ENCODE measurements around the gene EPHA7.

The EPHA7 gene

GRCh38 chr6:93420163-93420795 is 920 bp upstream of the EPHA7 start:
- H3K27ac ChIP-seq (replicated peaks) = no peak overlapping the region

DNA sequence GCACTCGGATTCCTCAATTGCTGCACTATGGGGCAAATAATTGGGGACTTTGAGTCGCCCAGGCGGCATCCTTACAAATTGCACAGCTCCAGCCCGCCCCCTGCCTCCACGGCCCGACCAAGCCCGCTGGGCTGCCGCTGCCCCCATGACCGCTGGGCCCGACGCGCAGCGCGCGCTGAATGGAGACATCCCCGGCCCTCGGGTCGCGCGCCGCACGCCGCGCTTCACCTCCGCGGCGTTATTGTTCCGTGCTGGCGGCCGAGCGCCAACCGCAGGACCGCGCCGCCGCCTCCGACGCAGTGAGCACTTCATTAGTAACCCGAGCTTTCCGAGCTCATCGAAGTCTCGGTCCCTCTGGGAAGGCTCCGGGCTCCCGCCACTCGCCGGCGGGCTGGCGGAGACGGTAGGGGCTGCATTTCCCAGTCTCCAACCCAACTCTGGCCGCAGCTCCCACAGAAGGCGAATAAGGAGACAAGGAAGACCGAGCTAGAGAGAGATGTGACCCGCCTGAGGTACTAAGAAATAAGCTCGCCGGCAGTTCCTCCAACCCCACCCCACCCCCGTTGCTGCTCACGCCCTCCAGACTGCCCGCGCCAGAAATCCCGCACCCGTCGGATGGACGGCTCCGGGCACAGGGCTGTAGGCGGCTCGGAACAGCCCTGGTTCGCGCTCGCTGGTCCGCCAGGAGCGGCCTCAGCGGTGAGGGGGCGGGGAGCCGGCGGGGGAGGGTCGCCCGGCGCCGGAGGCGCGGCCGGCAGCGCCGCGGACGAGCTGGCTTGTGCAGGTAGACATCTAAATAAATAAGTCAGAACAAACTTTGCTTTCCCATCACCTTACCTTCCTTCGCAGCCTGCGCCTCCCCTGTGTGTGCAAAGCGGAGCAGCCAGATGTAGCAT is 703 bp downstream of the EPHA7 start:
- Histone ChIP-seq H3K4me3 (replicated peaks; ENCODE audit: insufficient read depth, low read length) (peak overlapping the region; percentile 5; the same call in 1 of the 2 replicates), H3K27ac (replicated peaks) (no peak overlapping the region), H3K27me3 (ENCODE audit: insufficient read depth, poor library complexity, severe bottlenecking) (peaks cover 55% of the 10 kb centered on the region)
- no peak for DNase-seq (ENCODE audit: low read depth in 1 of 2, low spot score in 1 of 2)
- TF ChIP-seq, protein P1, sequence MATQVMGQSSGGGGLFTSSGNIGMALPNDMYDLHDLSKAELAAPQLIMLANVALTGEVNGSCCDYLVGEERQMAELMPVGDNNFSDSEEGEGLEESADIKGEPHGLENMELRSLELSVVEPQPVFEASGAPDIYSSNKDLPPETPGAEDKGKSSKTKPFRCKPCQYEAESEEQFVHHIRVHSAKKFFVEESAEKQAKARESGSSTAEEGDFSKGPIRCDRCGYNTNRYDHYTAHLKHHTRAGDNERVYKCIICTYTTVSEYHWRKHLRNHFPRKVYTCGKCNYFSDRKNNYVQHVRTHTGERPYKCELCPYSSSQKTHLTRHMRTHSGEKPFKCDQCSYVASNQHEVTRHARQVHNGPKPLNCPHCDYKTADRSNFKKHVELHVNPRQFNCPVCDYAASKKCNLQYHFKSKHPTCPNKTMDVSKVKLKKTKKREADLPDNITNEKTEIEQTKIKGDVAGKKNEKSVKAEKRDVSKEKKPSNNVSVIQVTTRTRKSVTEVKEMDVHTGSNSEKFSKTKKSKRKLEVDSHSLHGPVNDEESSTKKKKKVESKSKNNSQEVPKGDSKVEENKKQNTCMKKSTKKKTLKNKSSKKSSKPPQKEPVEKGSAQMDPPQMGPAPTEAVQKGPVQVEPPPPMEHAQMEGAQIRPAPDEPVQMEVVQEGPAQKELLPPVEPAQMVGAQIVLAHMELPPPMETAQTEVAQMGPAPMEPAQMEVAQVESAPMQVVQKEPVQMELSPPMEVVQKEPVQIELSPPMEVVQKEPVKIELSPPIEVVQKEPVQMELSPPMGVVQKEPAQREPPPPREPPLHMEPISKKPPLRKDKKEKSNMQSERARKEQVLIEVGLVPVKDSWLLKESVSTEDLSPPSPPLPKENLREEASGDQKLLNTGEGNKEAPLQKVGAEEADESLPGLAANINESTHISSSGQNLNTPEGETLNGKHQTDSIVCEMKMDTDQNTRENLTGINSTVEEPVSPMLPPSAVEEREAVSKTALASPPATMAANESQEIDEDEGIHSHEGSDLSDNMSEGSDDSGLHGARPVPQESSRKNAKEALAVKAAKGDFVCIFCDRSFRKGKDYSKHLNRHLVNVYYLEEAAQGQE (IDR thresholded peaks at IDR 0.05; ENCODE audit: insufficient replicate concordance, low read depth) = no peak
- no peak for TF ChIP-seq CTCF (IDR thresholded peaks at IDR 0.05; ENCODE audit: insufficient read depth, low read length)
- no peak for TF ChIP-seq GABPA (IDR thresholded peaks at IDR 0.05; ENCODE audit: low read depth)
- TF ChIP-seq SPI1 (IDR thresholded peaks at IDR 0.05; ENCODE audit: borderline replicate concordance, low read depth) = no peak
- no peak for TF ChIP-seq POLR2AphosphoS5 (IDR thresholded peaks at IDR 0.05; ENCODE audit: low read depth)

More at GRCh38 chr6:93420163-93420795, 920 bp upstream of the EPHA7 start:
- no peak for TF ChIP-seq SPI1 (IDR thresholded peaks at IDR 0.05; ENCODE audit: borderline replicate concordance, low read depth)
- TF ChIP-seq, protein P1 (IDR thresholded peaks at IDR 0.05; ENCODE audit: insufficient replicate concordance, low read depth) = no peak
- no peak for TF ChIP-seq GABPA (IDR thresholded peaks at IDR 0.05; ENCODE audit: low read depth)
- H3K4me3 ChIP-seq (replicated peaks; ENCODE audit: insufficient read depth, low read length) = no peak overlapping the region
- no peak for DNase-seq (ENCODE audit: low read depth in 1 of 2, low spot score in 1 of 2)
- peaks cover 52% of the 10 kb centered on the region for H3K27me3 ChIP-seq (ENCODE audit: insufficient read depth, poor library complexity, severe bottlenecking)

GRCh38 chr6:93418033-93418407 is 1.3 kb downstream of the EPHA7 start:
- Histone ChIP-seq H3K27me3 (ENCODE audit: insufficient read depth, poor library complexity, severe bottlenecking) (peaks cover 55% of the 10 kb centered on the region), H3K27ac (replicated peaks) (no peak overlapping the region), H3K4me3 (replicated peaks; ENCODE audit: insufficient read depth, low read length) (no peak overlapping the region)
- DNase-seq (ENCODE audit: low read depth in 1 of 2, low spot score in 1 of 2) = no peak
- TF ChIP-seq, protein P1 (IDR thresholded peaks at IDR 0.05; ENCODE audit: insufficient replicate concordance, low read depth) = no peak
- TF ChIP-seq GABPA (IDR thresholded peaks at IDR 0.05; ENCODE audit: low read depth) (no peak), SPI1 (IDR thresholded peaks at IDR 0.05; ENCODE audit: borderline replicate concordance, low read depth) (no peak), CTCF (IDR thresholded peaks at IDR 0.05; ENCODE audit: insufficient read depth, low read length) (no peak), POLR2AphosphoS5 (IDR thresholded peaks at IDR 0.05; ENCODE audit: low read depth) (no peak)

Measured in HL-60 (cell line).